ENCODE results near the gene DLL1.
A peak's percentile ranks its signal among the peaks of the same experiment; 100 is the strongest.
"Not testable (repeated sequence)": the region's sequence is repeated elsewhere in the genome, so short reads cannot be mapped to it uniquely, and the experiment has no call there.

DLL1 gene, protein sequence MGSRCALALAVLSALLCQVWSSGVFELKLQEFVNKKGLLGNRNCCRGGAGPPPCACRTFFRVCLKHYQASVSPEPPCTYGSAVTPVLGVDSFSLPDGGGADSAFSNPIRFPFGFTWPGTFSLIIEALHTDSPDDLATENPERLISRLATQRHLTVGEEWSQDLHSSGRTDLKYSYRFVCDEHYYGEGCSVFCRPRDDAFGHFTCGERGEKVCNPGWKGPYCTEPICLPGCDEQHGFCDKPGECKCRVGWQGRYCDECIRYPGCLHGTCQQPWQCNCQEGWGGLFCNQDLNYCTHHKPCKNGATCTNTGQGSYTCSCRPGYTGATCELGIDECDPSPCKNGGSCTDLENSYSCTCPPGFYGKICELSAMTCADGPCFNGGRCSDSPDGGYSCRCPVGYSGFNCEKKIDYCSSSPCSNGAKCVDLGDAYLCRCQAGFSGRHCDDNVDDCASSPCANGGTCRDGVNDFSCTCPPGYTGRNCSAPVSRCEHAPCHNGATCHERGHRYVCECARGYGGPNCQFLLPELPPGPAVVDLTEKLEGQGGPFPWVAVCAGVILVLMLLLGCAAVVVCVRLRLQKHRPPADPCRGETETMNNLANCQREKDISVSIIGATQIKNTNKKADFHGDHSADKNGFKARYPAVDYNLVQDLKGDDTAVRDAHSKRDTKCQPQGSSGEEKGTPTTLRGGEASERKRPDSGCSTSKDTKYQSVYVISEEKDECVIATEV

DNA sequence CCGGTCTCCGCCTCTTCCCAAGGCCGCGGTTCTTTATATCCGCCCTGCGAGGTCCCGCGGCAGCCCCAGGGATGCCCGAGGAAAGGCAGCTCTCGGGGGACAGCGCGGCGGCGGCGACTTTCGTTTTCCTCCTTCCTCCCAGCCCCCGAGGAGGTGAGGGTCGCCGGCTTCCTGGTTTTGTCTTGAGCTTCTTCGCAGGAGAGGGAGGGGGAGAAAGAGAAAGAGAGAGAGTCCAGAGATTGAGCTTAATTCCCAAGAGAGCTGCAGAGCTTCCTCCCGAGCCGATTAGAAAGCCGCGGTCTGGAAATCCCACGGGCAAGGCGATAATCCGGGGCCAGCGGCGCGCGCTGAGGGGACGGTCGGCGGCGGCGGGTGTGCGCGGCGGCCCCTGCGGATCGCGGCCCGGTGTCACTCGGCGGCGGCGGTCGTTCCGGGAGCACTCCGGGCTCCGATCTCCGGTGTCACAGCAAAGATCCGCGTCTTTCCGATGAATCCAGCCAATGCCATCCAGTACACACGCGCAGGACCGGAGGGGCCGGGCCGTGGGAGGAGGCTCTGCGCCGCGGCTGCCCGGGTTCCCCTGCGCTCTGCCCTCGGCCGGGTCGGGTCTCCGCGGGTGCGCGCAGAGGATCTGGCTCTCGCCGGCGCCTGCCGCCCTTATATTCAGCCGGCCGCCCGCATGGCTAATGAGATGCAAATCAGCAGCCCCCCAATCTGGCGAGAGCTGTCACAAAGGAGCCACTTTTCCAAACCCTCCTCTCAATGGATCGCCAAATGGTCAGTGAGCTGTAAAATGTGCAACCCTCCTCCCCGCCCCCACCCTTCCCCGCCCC is at the start of gene DLL1:
TSS of gene DLL1 (minus strand) at position 783 of the 833 bp plus-strand sequence. CDS start 939 bp downstream, outside the sequence.
- peak; percentile 53 for DNase-seq (ENCODE audit: extremely low read depth, insufficient read length)
- Histone ChIP-seq H3K4me3 (replicated peaks; ENCODE audit: low read depth, low read length) (peak within 1 kb of the TSS; percentile 65), H3K36me3 (ENCODE audit: control insufficient read depth, insufficient read depth, low read length) (no peaks in the 10 kb centered on the region), H3K27me3 (replicated peaks; ENCODE audit: control insufficient read depth, insufficient read depth, low read length) (peaks cover 8% of the 10 kb centered on the region)
- TF ChIP-seq, protein P1, sequence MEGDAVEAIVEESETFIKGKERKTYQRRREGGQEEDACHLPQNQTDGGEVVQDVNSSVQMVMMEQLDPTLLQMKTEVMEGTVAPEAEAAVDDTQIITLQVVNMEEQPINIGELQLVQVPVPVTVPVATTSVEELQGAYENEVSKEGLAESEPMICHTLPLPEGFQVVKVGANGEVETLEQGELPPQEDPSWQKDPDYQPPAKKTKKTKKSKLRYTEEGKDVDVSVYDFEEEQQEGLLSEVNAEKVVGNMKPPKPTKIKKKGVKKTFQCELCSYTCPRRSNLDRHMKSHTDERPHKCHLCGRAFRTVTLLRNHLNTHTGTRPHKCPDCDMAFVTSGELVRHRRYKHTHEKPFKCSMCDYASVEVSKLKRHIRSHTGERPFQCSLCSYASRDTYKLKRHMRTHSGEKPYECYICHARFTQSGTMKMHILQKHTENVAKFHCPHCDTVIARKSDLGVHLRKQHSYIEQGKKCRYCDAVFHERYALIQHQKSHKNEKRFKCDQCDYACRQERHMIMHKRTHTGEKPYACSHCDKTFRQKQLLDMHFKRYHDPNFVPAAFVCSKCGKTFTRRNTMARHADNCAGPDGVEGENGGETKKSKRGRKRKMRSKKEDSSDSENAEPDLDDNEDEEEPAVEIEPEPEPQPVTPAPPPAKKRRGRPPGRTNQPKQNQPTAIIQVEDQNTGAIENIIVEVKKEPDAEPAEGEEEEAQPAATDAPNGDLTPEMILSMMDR (IDR thresholded peaks at IDR 0.05; ENCODE audit: insufficient read depth, low read length, poor library complexity, severe bottlenecking), result no peak

DNA sequence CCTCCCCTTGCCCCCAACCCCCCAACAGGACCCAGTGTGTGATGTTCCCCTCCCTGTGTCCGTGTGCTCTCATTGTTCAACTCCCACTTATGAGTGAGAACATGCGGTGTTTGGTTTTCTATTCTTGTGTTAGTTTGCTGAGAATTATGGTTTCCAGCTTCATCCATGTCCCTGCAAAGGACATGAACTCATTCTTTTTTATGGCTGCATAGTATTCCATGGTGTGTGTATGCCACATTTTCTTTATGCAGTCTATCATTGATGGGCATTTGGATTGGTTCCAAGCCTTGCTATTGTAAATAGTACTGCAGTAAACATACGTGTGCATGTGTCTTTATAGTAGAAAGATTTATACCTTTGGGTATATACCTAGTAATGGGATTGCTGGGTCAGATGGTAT is 44.3 kb upstream of the DLL1 start:
- H3K36me3 ChIP-seq (ENCODE audit: control insufficient read depth, insufficient read depth, low read length); DNase-seq (ENCODE audit: extremely low read depth, insufficient read length); H3K4me3 ChIP-seq (replicated peaks; ENCODE audit: low read depth, low read length); H3K27me3 ChIP-seq (replicated peaks; ENCODE audit: control insufficient read depth, insufficient read depth, low read length): not testable (repeated sequence)

DNA sequence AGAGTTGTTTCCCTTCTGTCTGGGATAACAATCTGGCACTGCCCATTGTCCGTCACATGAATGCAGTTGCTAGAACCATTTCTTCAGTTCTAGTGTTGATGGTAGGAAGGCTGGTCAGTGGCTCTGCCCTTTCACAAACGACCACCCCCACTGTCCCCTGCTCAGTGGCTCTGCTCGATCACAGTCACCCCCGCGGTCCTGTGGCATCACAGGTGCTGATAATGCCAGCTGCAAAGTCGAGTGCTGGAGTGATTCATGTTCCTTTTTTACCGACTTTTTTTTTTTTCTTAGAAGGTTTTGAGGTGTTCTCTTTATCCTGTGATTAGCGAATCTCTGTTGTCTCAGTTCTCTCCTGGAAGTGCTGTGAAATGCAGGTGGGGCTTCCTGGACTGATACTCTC is 38.4 kb upstream of the DLL1 start:
- H3K36me3 ChIP-seq (ENCODE audit: control insufficient read depth, insufficient read depth, low read length), result peaks cover 12% of the 10 kb centered on the region
- no peak overlapping the region for H3K4me3 ChIP-seq (replicated peaks; ENCODE audit: low read depth, low read length)
- no peaks in the 10 kb centered on the region for H3K27me3 ChIP-seq (replicated peaks; ENCODE audit: control insufficient read depth, insufficient read depth, low read length)
- TF ChIP-seq, protein P1 (IDR thresholded peaks at IDR 0.05; ENCODE audit: insufficient read depth, low read length, poor library complexity, severe bottlenecking), result no peak
- DNase-seq (ENCODE audit: extremely low read depth, insufficient read length), result no peak

DNA sequence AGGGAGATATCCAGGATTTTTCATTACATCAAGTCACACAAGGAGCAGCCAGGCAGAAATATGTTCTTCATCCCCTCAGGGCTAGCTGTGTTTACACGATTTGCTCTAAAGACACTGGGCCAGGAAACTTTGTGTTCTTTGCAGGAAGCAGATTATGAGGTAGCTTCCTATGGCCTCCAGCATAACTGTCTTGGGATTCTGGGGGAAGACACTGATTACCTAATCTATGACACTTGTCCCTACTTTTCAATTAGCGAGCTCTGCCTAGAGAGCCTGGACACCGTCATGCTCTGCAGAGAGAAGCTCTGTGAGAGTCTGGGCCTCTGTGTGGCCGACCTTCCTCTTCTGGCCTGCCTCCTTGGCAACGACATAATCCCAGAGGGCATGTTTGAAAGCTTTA is 26.8 kb upstream of the DLL1 start:
- Histone ChIP-seq H3K27me3 (replicated peaks; ENCODE audit: control insufficient read depth, insufficient read depth, low read length) (no peaks in the 10 kb centered on the region), H3K36me3 (ENCODE audit: control insufficient read depth, insufficient read depth, low read length) (peaks cover 9% of the 10 kb centered on the region), H3K4me3 (replicated peaks; ENCODE audit: low read depth, low read length) (no peak overlapping the region)
- no peak for DNase-seq (ENCODE audit: extremely low read depth, insufficient read length)
- TF ChIP-seq, protein P1 (IDR thresholded peaks at IDR 0.05; ENCODE audit: insufficient read depth, low read length, poor library complexity, severe bottlenecking), result no peak

DNA sequence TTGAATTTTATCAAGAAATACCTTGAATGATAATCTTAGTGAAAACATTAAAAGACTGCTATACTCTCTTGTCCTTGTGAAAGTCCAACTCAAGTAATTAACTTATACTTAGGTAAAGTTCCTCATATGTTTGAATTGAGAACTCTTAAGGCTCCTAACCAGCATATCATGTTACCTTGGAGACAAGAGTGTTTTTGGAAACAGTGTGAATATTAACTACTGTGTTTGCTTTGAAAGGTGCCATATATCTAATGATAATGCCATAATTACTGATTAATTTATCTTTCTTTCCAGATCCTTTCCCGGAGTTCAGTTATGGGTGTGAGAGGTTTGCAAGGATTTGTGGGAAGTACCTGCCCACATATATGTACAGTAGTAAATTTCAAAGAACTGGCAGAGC is 26.2 kb upstream of the DLL1 start:
- H3K27me3 ChIP-seq (replicated peaks; ENCODE audit: control insufficient read depth, insufficient read depth, low read length), result no peaks in the 10 kb centered on the region
- H3K36me3 ChIP-seq (ENCODE audit: control insufficient read depth, insufficient read depth, low read length), result peaks cover 9% of the 10 kb centered on the region
- no peak overlapping the region for H3K4me3 ChIP-seq (replicated peaks; ENCODE audit: low read depth, low read length)
- TF ChIP-seq, protein P1 (IDR thresholded peaks at IDR 0.05; ENCODE audit: insufficient read depth, low read length, poor library complexity, severe bottlenecking), result no peak
- no peak for DNase-seq (ENCODE audit: extremely low read depth, insufficient read length)

Data from GM06990 (cell line).